Measurements from ENCODE around the gene FBXO11. TPM values are rescaled to one million over a fixed set of nuclear protein-coding genes. Genes with fewer than 3 reads are reported as not detected.

The FBXO11 gene
- total RNA-seq, 1 donor from 2014 or later: 58.7 TPM

DNA sequence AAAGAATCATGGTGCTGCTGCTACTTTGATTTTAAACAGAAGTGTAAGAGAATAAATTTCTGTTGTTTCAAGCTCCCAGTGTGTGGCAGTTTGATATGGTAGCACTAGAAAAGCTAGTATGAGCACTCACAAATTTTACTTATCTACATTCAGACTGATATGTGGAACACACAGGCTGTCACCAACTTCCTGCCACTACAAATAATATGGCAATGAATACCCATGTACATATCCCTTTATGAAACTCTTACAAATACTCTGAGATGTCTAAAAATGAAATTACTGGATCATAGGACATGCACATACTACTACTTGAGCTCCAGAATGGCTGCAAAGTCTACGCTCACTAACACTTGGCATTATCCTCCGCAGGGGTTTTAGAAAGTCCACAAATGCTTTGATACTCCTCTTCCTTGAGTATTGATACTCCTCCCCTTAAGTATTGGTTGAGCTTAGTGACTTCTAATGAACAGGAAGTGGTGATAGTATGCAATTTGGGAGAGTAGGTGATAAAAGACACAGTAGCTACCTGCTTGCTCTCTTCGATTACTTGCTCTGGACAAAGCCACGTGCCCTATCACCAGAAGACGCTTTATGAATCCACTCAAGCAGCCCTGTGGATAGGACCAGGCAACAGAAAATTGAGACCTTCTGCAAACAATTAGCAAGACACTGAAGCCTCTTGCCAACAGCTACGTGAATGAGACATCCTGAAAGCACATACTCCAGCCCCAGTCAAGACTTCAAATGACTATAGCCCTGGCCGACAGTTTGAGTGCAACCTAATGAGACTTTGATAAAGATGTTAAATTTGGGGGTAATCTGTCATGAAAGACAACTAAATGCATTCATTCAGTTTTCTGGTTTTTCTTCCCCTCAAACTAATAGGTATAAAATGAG is 35.4 kb downstream of the FBXO11 start:
- peaks cover 58% of the 10 kb centered on the region for H3K4me1 Mint-ChIP-seq (ENCODE audit: low read depth)
- no peak for DNase-seq (ENCODE audit: low spot score)
- no peaks in the 10 kb centered on the region for H3K9me3 Mint-ChIP-seq (ENCODE audit: low read depth)
- TF ChIP-seq, protein P1, sequence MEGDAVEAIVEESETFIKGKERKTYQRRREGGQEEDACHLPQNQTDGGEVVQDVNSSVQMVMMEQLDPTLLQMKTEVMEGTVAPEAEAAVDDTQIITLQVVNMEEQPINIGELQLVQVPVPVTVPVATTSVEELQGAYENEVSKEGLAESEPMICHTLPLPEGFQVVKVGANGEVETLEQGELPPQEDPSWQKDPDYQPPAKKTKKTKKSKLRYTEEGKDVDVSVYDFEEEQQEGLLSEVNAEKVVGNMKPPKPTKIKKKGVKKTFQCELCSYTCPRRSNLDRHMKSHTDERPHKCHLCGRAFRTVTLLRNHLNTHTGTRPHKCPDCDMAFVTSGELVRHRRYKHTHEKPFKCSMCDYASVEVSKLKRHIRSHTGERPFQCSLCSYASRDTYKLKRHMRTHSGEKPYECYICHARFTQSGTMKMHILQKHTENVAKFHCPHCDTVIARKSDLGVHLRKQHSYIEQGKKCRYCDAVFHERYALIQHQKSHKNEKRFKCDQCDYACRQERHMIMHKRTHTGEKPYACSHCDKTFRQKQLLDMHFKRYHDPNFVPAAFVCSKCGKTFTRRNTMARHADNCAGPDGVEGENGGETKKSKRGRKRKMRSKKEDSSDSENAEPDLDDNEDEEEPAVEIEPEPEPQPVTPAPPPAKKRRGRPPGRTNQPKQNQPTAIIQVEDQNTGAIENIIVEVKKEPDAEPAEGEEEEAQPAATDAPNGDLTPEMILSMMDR (IDR thresholded peaks at IDR 0.05): no peak
- no peaks in the 10 kb centered on the region for H3K27me3 Mint-ChIP-seq (ENCODE audit: low read depth)
- H3K27ac Mint-ChIP-seq (ENCODE audit: unreplicated experiment): peak overlapping the region; percentile 32
- no peak overlapping the region for H3K4me3 Mint-ChIP-seq (ENCODE audit: unreplicated experiment)
- H3K36me3 Mint-ChIP-seq (ENCODE audit: low read depth): no peaks in the 10 kb centered on the region

GRCh38 chr2:47869859-47870595 is 36.3 kb downstream of the FBXO11 start:
- H3K36me3 Mint-ChIP-seq (ENCODE audit: low read depth): no peaks in the 10 kb centered on the region
- H3K27ac Mint-ChIP-seq (ENCODE audit: unreplicated experiment): no peak overlapping the region
- TF ChIP-seq, protein P1 (IDR thresholded peaks at IDR 0.05): no peak
- H3K4me1 Mint-ChIP-seq (ENCODE audit: low read depth): peaks cover 58% of the 10 kb centered on the region
- H3K4me3 Mint-ChIP-seq (ENCODE audit: unreplicated experiment): no peak overlapping the region
- no peaks in the 10 kb centered on the region for H3K9me3 Mint-ChIP-seq (ENCODE audit: low read depth)
- no peak for DNase-seq (ENCODE audit: low spot score)
- H3K27me3 Mint-ChIP-seq (ENCODE audit: low read depth): no peaks in the 10 kb centered on the region

DNA sequence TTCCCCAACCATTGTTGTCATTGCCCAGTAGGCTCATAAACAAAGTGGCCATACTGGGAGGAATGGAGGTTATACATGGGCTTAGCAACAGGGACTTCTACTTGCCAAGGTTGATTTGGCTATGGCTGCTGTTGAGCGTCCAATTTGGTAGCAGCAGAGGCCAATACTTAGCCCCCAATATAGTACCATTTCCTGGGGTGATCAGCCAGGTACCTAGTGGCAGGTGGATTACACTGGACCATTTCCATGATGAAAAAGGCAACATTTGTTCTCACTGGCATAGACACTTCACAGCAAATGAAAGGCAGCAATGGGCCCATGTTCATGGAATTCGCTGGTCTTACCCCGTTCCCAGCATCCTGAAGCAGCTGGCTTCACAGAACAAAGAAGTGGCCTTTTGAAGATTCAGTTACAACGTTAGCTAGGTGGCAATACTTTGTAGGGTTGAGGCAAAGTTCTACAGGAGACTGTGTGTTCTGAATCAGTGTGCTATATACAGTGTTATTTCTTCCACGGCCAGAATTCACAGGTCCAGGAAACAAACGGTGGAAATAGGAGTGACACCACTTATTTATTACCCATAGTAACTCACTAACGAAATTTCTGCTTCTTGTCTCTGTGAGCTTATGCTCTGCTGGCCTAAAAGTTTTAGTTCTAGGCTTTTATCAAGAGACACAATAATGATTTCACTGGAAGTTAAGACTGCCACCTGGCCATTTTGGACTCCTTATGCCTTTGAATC is 37.5 kb downstream of the FBXO11 start:
- Mint-ChIP-seq H3K36me3 (ENCODE audit: low read depth) (no peaks in the 10 kb centered on the region), H3K4me3 (ENCODE audit: unreplicated experiment) (no peak overlapping the region), H3K27me3 (ENCODE audit: low read depth) (no peaks in the 10 kb centered on the region), H3K4me1 (ENCODE audit: low read depth) (peaks cover 55% of the 10 kb centered on the region), H3K9me3 (ENCODE audit: low read depth) (no peaks in the 10 kb centered on the region), H3K27ac (ENCODE audit: unreplicated experiment) (no peak overlapping the region)
- no peak for DNase-seq (ENCODE audit: low spot score)
- TF ChIP-seq, protein P1 (IDR thresholded peaks at IDR 0.05): no peak

DNA sequence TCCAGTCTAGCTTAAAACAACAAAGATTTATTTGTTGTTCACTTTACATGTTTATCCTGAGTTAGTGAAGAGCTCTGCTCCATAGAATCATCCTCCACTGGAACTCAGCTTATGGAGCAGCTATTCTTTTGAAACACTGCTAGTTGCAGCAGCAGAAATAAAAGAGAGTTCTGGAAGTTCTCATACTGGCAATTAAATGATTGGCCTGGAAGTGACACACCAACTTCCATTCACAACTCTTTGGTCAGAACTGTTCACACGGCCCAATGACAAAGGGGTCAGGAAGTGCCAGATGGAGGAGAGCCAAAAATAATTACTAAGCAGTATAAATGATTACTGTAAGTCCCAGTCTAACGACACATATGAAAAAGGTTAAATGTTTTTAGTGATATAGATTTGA is 39.1 kb downstream of the FBXO11 start:
- Mint-ChIP-seq H3K36me3 (ENCODE audit: low read depth) (no peaks in the 10 kb centered on the region), H3K4me1 (ENCODE audit: low read depth) (peaks cover 49% of the 10 kb centered on the region), H3K4me3 (ENCODE audit: unreplicated experiment) (no peak overlapping the region), H3K9me3 (ENCODE audit: low read depth) (no peaks in the 10 kb centered on the region), H3K27ac (ENCODE audit: unreplicated experiment) (peak overlapping the region; percentile 45), H3K27me3 (ENCODE audit: low read depth) (no peaks in the 10 kb centered on the region)
- TF ChIP-seq, protein P1 (IDR thresholded peaks at IDR 0.05): no peak
- no peak for DNase-seq (ENCODE audit: low spot score)

- TF ChIP-seq, protein P1 (IDR thresholded peaks at IDR 0.05): no peak
- H3K27me3 Mint-ChIP-seq (ENCODE audit: low read depth): no peaks in the 10 kb centered on the region
- H3K4me1 Mint-ChIP-seq (ENCODE audit: low read depth): peaks cover 30% of the 10 kb centered on the region
- no peak overlapping the region for H3K27ac Mint-ChIP-seq (ENCODE audit: unreplicated experiment)
- no peaks in the 10 kb centered on the region for H3K9me3 Mint-ChIP-seq (ENCODE audit: low read depth)
- H3K4me3 Mint-ChIP-seq (ENCODE audit: unreplicated experiment): no peak overlapping the region
- H3K36me3 Mint-ChIP-seq (ENCODE audit: low read depth): no peaks in the 10 kb centered on the region
- no peak for DNase-seq (ENCODE audit: low spot score)
These were observed 41.7 kb downstream of the FBXO11 start for GRCh38 chr2:47864566-47864965.

All from chondrocyte (in vitro differentiated cells).